OCI-LY1 (cell line): Measurements from ENCODE around the gene TMEM131.

Experiments
- CTCF ChIP-seq: fragments of 200-600 bp; sonication (generic), shearing (Covaris generic); IDR thresholded peaks from 2 replicates; pipeline ENCODE4 v1.5.1; 2017; ENCODE audit warnings: mild to moderate bottlenecking, antibody characterized with exemption, low read length, moderate library complexity, mixed read lengths
- EZH2 ChIP-seq: fragments of 200-600 bp; sonication (generic), shearing (Covaris generic); IDR thresholded peaks from 2 replicates; pipeline ENCODE4 v1.8.0; 2017; ENCODE audit warnings: borderline replicate concordance, mixed run types, mild to moderate bottlenecking, antibody characterized with exemption, low read length, moderate library complexity, mixed read lengths

- TF ChIP-seq CTCF (no peak), EZH2 (no peak)
Measured at GRCh38 chr2:97911922-97912575, 83.7 kb downstream of the TMEM131 start.
